K562 (cell line): ENCODE results near the gene FOXB2. TPM values are rescaled to one million over a fixed set of nuclear protein-coding genes. Genes with fewer than 3 reads are reported as not detected.

Experiments used
- ATAC-seq: fragments of 200-7000 bp; cut with Tn5 transposase; 3 replicates; pipeline ENCODE4 v1.9.1; 2020; ENCODE audit warnings: moderate library complexity
- BruUV-seq: library from RNA; stranded (reverse); fragments of 400-500 nt; replicated peaks from 2 replicates; lab custom pipeline; 2021; lab: Mats Ljungman, UMichigan
- CTCF ChIA-PET: fragments of 300-600 bp; formaldehyde crosslinking; extraction: SDS; loops from one replicate; lab custom pipeline; 2021; ENCODE audit warnings: low intra/inter-chr PET ratio; lab: Yijun Ruan, JAX
- POLR2A ChIA-PET: fragments of 300-600, 350-650 bp; sonication (Branson Sonifier 250); formaldehyde crosslinking; extraction: SDS; loops from one replicate; lab custom pipeline; 2021; ENCODE audit warnings: antibody characterized with exemption, inconsistent platforms; lab: Yijun Ruan, JAX
- DNase-seq, 4 experiments: peaks; one replicate each; pipeline versions ENCODE4 v3.0.0 to v3.0.0-alpha.2; 2011 to 2018; ENCODE audit warnings: low spot score in 3 of 4, mixed read lengths in 3 of 4; ENCODE audit errors: extremely low read depth in 1 of 4
- FAIRE-seq: peaks from 2 replicates; lab custom pipeline; 2011; peaks lifted over from hg19 to GRCh38; lab: Jason Lieb, UNC
- H2AFZ ChIP-seq: 2 replicates; pipeline ENCODE4 v1.6.0; 2011; ENCODE audit warnings: low read depth, low read length, control low read depth, inconsistent platforms
- H3K27ac ChIP-seq: fragments of 200-600 bp; 3 replicates; pipeline ENCODE4 v1.8.0; 2011; ENCODE audit warnings: low read depth, mild to moderate bottlenecking, control low read depth, inconsistent platforms, low read length, moderate library complexity, mixed read lengths; ENCODE audit errors: extremely low read depth
- H3K27me3 ChIP-seq, 2 experiments: fragments of 300-600 bp in 1 of 2; 2 replicates in 1 of 2; 3 replicates in 1 of 2; pipeline versions ENCODE4 v1.6.0 to v1.8.0; 2011; ENCODE audit warnings: inconsistent platforms in 2 of 2, low read length in 2 of 2, mild to moderate bottlenecking in 1 of 2, mixed read lengths in 1 of 2, moderate library complexity in 1 of 2; ENCODE audit not compliant: control insufficient read depth in 2 of 2, insufficient read depth in 2 of 2
- H3K36me3 ChIP-seq: fragments of 300-600 bp; 3 replicates; pipeline ENCODE4 v1.8.0; 2011; ENCODE audit warnings: mild to moderate bottlenecking, low read length, inconsistent platforms; ENCODE audit not compliant: control insufficient read depth, insufficient read depth
- H3K4me1 ChIP-seq, 2 experiments: fragments of 200-600 bp in 1 of 2; replicated peaks in 1 of 2; 2 replicates in 1 of 2; 3 replicates in 1 of 2; pipeline versions ENCODE4 v1.5.1 to v1.8.0; 2011; ENCODE audit warnings: inconsistent platforms in 2 of 2, low read length in 2 of 2, mild to moderate bottlenecking in 1 of 2, mixed read lengths in 1 of 2, moderate library complexity in 1 of 2; ENCODE audit not compliant: control insufficient read depth in 2 of 2, insufficient read depth in 2 of 2
- H3K4me2 ChIP-seq: 2 replicates; pipeline ENCODE4 v1.6.1; 2011; ENCODE audit warnings: low read length, control low read depth, inconsistent platforms, mixed read lengths; ENCODE audit not compliant: insufficient read depth
- H3K4me3 ChIP-seq: fragments of 200-600 bp; sonication (generic), shearing (Covaris generic); 2 replicates; pipeline ENCODE4 v1.5.1; 2016; ENCODE audit warnings: control low read depth, inconsistent platforms
- H3K79me2 ChIP-seq: fragments of 200-600 bp; 3 replicates; pipeline ENCODE4 v1.8.0; 2011; ENCODE audit warnings: low read length, inconsistent platforms; ENCODE audit not compliant: control insufficient read depth, insufficient read depth
- H3K9ac ChIP-seq, 2 experiments: 2 replicates each; pipeline versions ENCODE4 v1.6.0 to v1.6.1; 2011; ENCODE audit warnings: low read depth in 2 of 2, low read length in 2 of 2, control low read depth in 1 of 2, inconsistent platforms in 1 of 2, mild to moderate bottlenecking in 1 of 2, mixed read lengths in 1 of 2; ENCODE audit not compliant: insufficient read depth in 1 of 2
- H3K9me1 ChIP-seq: one replicate; pipeline ENCODE4 v1.6.0; 2011; ENCODE audit warnings: inconsistent platforms, mild to moderate bottlenecking, low read length, moderate library complexity; ENCODE audit not compliant: control insufficient read depth, insufficient read depth
- H3K9me3 ChIP-seq: replicated peaks from 2 replicates; pipeline ENCODE4 v1.5.1; 2011; ENCODE audit warnings: low read depth, low read length, inconsistent platforms; ENCODE audit not compliant: control insufficient read depth, insufficient read depth
- H4K20me1 ChIP-seq: replicated peaks from 2 replicates; pipeline ENCODE4 v1.6.1; 2011; ENCODE audit warnings: low read length, inconsistent platforms, mixed read lengths; ENCODE audit not compliant: control insufficient read depth, insufficient read depth
- BHLHE40 ChIP-seq: IDR thresholded peaks from 2 replicates; pipeline ENCODE4 v1.6.1; 2011; ENCODE audit warnings: low read length, improper control_type of control experiment
- BMI1 ChIP-seq: fragments of 150-350 bp; IDR thresholded peaks from 2 replicates; pipeline ENCODE4 v1.6.1; 2014; ENCODE audit warnings: low read length
- CBFA2T3 ChIP-seq: fragments of 450-650 bp; IDR thresholded peaks from 2 replicates; pipeline ENCODE4 v1.6.1; 2017
- CCNT2 ChIP-seq: IDR thresholded peaks from 2 replicates; pipeline ENCODE4 v1.6.1; 2011; ENCODE audit warnings: borderline replicate concordance, low read depth, mild to moderate bottlenecking, moderate library complexity, mixed read lengths, low read length; ENCODE audit not compliant: insufficient read length; ENCODE audit errors: extremely low read depth
- E2F8 ChIP-seq: fragments of 450-650 bp; IDR thresholded peaks from 2 replicates; pipeline ENCODE4 v1.7.1; 2018; ENCODE audit warnings: mild to moderate bottlenecking, low read depth; ENCODE audit not compliant: partially characterized antibody
- HEY1 ChIP-seq: fragments of 250-450 bp; sonication (Bioruptor Pico); IDR thresholded peaks from 2 replicates; pipeline ENCODE4 v1.5.0; 2020; ENCODE audit warnings: mild to moderate bottlenecking, moderate library complexity, borderline replicate concordance
- HNRNPH1 ChIP-seq: fragments of 200-400 bp; formaldehyde crosslinking; optimal IDR thresholded peaks from 2 replicates; pipeline ENCODE3; 2017; ENCODE audit warnings: low read depth, mild to moderate bottlenecking, low read length, moderate library complexity
- MECOM ChIP-seq: fragments of 250-450 bp; sonication (Bioruptor Pico); IDR thresholded peaks from 2 replicates; pipeline ENCODE4 v1.8.0; 2022; ENCODE audit warnings: inconsistent platforms
- NR2F6 ChIP-seq: fragments of 450-650 bp; formaldehyde crosslinking; IDR thresholded peaks from 2 replicates; pipeline ENCODE4 v1.4.0; 2020; ENCODE audit warnings: mild to moderate bottlenecking
- PHF8 ChIP-seq: fragments of 200-600 bp; sonication (generic); IDR thresholded peaks from 2 replicates; pipeline ENCODE4 v1.6.1; 2012; ENCODE audit warnings: mixed run types, mild to moderate bottlenecking, inconsistent platforms, low read length, moderate library complexity, borderline replicate concordance
- STAT6 ChIP-seq: sonication (generic); formaldehyde crosslinking; IDR thresholded peaks from 2 replicates; pipeline ENCODE4 v1.8.1; 2023; ENCODE audit warnings: mild to moderate bottlenecking, missing genetic modification reagents
- TCF7L2 ChIP-seq: fragments of 150-350 bp; IDR thresholded peaks from 2 replicates; pipeline ENCODE4 v1.6.1; 2016; ENCODE audit warnings: low read depth, mild to moderate bottlenecking, low read length, moderate library complexity
- TCFL5 ChIP-seq: fragments of 250-450 bp; sonication (Bioruptor Pico); conservative IDR thresholded peaks from 2 replicates; pipeline ENCODE4 v1.6.1; 2021; ENCODE audit warnings: mild to moderate bottlenecking, moderate library complexity, matching md5 sums
- TSHZ1 ChIP-seq: fragments of 250-450 bp; sonication (Bioruptor Pico); IDR thresholded peaks from 2 replicates; pipeline ENCODE4 v1.4.0; 2020; ENCODE audit warnings: mild to moderate bottlenecking, moderate library complexity
- ZNF134 ChIP-seq: fragments of 250-450 bp; sonication (Bioruptor Pico); conservative IDR thresholded peaks from 2 replicates; pipeline ENCODE4 v1.4.0; 2020
- WGBS: fragments of 100-300 bp; shearing (Covaris generic); methylation state at CpG from one replicate; pipeline ENCODE4 v1.1.6; 2016; ENCODE audit warnings: low coverage, mixed read lengths; ENCODE audit not compliant: insufficient coverage; ENCODE audit errors: missing lambda C conversion rate; 5-methylcytosine and 5-hydroxymethylcytosine counted together
- in situ Hi-C: fragments of 300-500 bp; cut with MboI; formaldehyde crosslinking; loops from 4 replicates; pipeline ENCODE4 v1.15.0; 2018; ENCODE audit warnings: inconsistent platforms, mixed read lengths
- intact Hi-C: fragments of 100-400 bp; cut with micrococcal nuclease; formaldehyde crosslinking; loops from 2 replicates; pipeline ENCODE4 v1.14.2; 2022
- polyA plus RNA-seq, 8 experiments: library from polyadenylated mRNA; depleted of rRNA in 4 of 8; stranded (reverse) in 5 of 8; unstranded in 3 of 8; fragments of >200 nt; fragmentation: Nextera tagmentation in 2 of 8; fragmentation: Illumina TruSeq in 1 of 8; extraction: Ambion mirVana in 2 of 8; extraction: Trizol in 1 of 8; gene quantifications; 2 replicates each; pipeline versions ENCODE4 v1.2.1 to v1.2.3, GENCODE V29; 2011 to 2014; ENCODE audit warnings: inconsistent platforms in 1 of 8, missing spikeins in 1 of 8
- total RNA-seq, 7 experiments: library from RNA; depleted of rRNA in 6 of 7; stranded (reverse); fragments of >200 nt in 6 of 7; fragmentation: Illumina TruSeq in 2 of 7; extraction: Trizol in 2 of 7; gene quantifications; 2 replicates each; pipeline versions ENCODE4 v1.2.1 to v1.2.3, GENCODE V29; 2011 to 2021; ENCODE audit warnings: low replicate concordance in 1 of 7

Gene FOXB2
- total and polyA plus RNA-seq, 9 of the 15 experiments (the other 6 are each of a cell fraction or from before 2014, with no cell fraction given): not detected

GRCh38 chr9:76989501-76989900, 30.0 kb upstream of the FOXB2 start:
- 0% methylated on average over 3 of the region's 3 CpGs for WGBS
- DNase-seq (no peak), FAIRE-seq (no peak), ATAC-seq (no peak)
- Histone ChIP-seq H3K4me1 (no peaks in the 10 kb centered on the region), H4K20me1 (no peaks in the 10 kb centered on the region), H3K9me3 (no peaks in the 10 kb centered on the region), H3K36me3 (no peaks in the 10 kb centered on the region), H3K27me3 (no peaks in the 10 kb centered on the region), H3K9me1 (no peaks in the 10 kb centered on the region), H3K9ac (no peak overlapping the region), H3K4me2 (no peak overlapping the region), H3K79me2 (no peaks in the 10 kb centered on the region), H2AFZ (no peak overlapping the region), H3K4me3 (no peak overlapping the region), H3K27ac (no peak overlapping the region)
- intact Hi-C loops: loop anchor here (5.0 kb wide), 1 partner anchor 227 kb away; the partner anchor contains the start of gene PCA3
- no TSS peak for BruUV-seq
- ChIA-PET CTCF (no interaction called here), POLR2A (interaction anchor here (0.7 kb wide), 1 partner anchor 24 kb away, joined by 3 read pairs; no protein-coding TSS in a partner anchor)
- no peak for TF ChIP-seq HEY1 (CRISPR knock-in tag)
- TF ChIP-seq NR2F6 (CRISPR knock-in tag): no peak
- TF ChIP-seq BMI1: no peak
- no peak for TF ChIP-seq CCNT2
- TF ChIP-seq HNRNPH1: no peak
- TF ChIP-seq MECOM (CRISPR knock-in tag): no peak
- no peak for TF ChIP-seq BHLHE40
- TF ChIP-seq CBFA2T3: no peak
- TF ChIP-seq STAT6 (CRISPR knock-in tag): no peak
- no peak for TF ChIP-seq TCF7L2
- TF ChIP-seq TCFL5: no peak
- no peak for TF ChIP-seq TSHZ1
- no peak for TF ChIP-seq E2F8
- TF ChIP-seq PHF8: no peak
- no peak for TF ChIP-seq ZNF134 (CRISPR knock-in tag)
- in situ Hi-C loops: loop anchor here (25.0 kb wide), 1 partner anchor 177 kb away; no protein-coding TSS in a partner anchor
